Hematopoietic multipotent progenitor cell treated with erythropoietin and hydrocortisone succinate and interleukin-3 and kit ligand, for 4 days (in vitro differentiated cells): ENCODE results near the gene LIPC.
A peak's percentile ranks its signal among the peaks of the same experiment; 100 is the strongest.

ENCODE experiments used
- DNase-seq: peaks from one replicate; pipeline ENCODE4 v3.0.0-alpha.2; 2015

Gene LIPC

GRCh38 chr15:58498821-58499580 lies 67.2 kb downstream of the LIPC start:
- no peak for DNase-seq

GRCh38 chr15:58501006-58501405 lies 69.2 kb downstream of the LIPC start:
- no peak for DNase-seq

- no peak for DNase-seq
Observed at GRCh38 chr15:58501636-58502188, 69.9 kb downstream of the LIPC start.

GRCh38 chr15:58503139-58504027 lies 71.6 kb downstream of the LIPC start:
- DNase-seq = no peak

GRCh38 chr15:58504674-58505234 lies 73.0 kb downstream of the LIPC start:
- DNase-seq = no peak

- no peak for DNase-seq
Observed at GRCh38 chr15:58505581-58505980, 73.8 kb downstream of the LIPC start.

- DNase-seq = no peak
Observed at GRCh38 chr15:58506064-58506490, 74.3 kb downstream of the LIPC start.

GRCh38 chr15:58506783-58507668 lies 75.2 kb downstream of the LIPC start:
- no peak for DNase-seq

GRCh38 chr15:58509556-58509955 lies 77.8 kb downstream of the LIPC start:
- no peak for DNase-seq

GRCh38 chr15:58510715-58511598 lies 79.2 kb downstream of the LIPC start:
- DNase-seq = no peak

- no peak for DNase-seq
Observed at GRCh38 chr15:58511599-58511987, 79.8 kb downstream of the LIPC start.

GRCh38 chr15:58512522-58512921 lies 80.7 kb downstream of the LIPC start:
- DNase-seq = no peak

GRCh38 chr15:58513008-58513407 lies 81.2 kb downstream of the LIPC start:
- DNase-seq = no peak

- DNase-seq = no peak
Observed at GRCh38 chr15:58513726-58514336, 82.0 kb downstream of the LIPC start.

GRCh38 chr15:58515807-58516206 lies 84.0 kb downstream of the LIPC start:
- DNase-seq = peak; percentile 34

GRCh38 chr15:58517252-58517681 lies 85.5 kb downstream of the LIPC start:
- DNase-seq = peak; percentile 33

GRCh38 chr15:58517682-58518525 lies 86.1 kb downstream of the LIPC start:
- DNase-seq = peak; percentile 81

GRCh38 chr15:58518626-58519025 lies 86.8 kb downstream of the LIPC start:
- no peak for DNase-seq

GRCh38 chr15:58519516-58519915 lies 87.7 kb downstream of the LIPC start:
- no peak for DNase-seq

GRCh38 chr15:58520464-58520863 lies 88.7 kb downstream of the LIPC start:
- peak; percentile 76 for DNase-seq
